Right lung (tissue), 5 donors: ENCODE data around the gene RAD51B. TPM values are rescaled to one million over a fixed set of nuclear protein-coding genes. Genes with fewer than 3 reads are reported as not detected.
"Not testable (repeated sequence)": the region's sequence is repeated elsewhere in the genome, so short reads cannot be mapped to it uniquely, and the experiment has no call there.

Source experiments
- DNase-seq, 2 donors: peaks; one replicate each; pipeline ENCODE4 v3.0.0-alpha.2; 2013
- polyA plus RNA-seq, 5 donors: library from polyadenylated mRNA; unstranded; fragments of 120-200 nt; gene quantifications; one replicate each; pipeline versions ENCODE4 v1.2.1 to v1.2.3, GENCODE V29; 2013; ENCODE audit warnings: inconsistent platforms in 1 of 5, low replicate concordance in 1 of 5; ENCODE audit not compliant: insufficient read length in 5 of 5, insufficient read depth in 1 of 5

Gene RAD51B
- polyA plus RNA-seq, 5 donors = 8.1 to 15.5 (median 11.8) TPM

DNA sequence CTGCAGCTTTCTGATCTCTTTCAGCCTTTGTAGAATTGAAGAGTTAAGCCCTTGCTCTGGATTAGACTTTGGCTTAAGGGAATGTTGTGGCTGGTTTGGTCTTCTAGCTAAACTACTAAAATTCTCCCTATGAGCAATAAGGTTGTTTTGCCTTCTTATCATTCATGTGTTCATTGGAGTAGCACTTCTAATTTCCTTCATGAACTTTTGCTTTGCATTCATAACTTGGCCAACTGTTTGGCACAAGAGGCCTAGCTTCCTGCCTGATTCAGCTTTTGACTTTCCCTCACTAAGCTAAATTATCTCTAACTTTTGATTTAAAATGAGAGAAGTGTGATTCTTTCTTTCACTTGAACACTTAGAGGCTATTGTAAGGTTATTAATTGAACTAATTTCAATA lies 384.3 kb downstream of the RAD51B start:
- DNase-seq = no peak

DNA sequence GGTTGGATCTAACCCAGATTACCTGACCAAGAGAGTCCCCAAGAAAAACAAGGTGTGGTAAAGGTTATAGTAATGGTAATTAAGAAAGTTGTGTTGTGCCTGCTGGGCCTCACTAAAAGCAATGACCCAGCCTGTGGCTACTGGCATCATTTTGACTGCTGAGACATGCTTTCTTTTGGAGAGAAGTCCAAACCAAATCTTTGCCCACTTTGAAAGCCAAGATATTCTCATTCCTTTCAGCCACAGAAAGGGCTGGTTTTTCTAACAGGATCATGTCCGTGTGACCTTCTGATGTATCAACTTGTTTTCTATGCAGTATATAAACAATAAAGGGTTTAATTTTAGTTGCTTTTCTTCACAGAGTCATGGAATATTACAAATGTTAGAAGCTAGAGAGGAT lies 388.6 kb downstream of the RAD51B start:
- DNase-seq = no peak

- DNase-seq = no peak
These were observed 389.2 kb downstream of the RAD51B start for GRCh38 chr14:68208626-68209317.

- peak in 1 of 2 donors; percentile 57 for DNase-seq
These were observed 391.2 kb downstream of the RAD51B start for GRCh38 chr14:68210729-68211299.

DNA sequence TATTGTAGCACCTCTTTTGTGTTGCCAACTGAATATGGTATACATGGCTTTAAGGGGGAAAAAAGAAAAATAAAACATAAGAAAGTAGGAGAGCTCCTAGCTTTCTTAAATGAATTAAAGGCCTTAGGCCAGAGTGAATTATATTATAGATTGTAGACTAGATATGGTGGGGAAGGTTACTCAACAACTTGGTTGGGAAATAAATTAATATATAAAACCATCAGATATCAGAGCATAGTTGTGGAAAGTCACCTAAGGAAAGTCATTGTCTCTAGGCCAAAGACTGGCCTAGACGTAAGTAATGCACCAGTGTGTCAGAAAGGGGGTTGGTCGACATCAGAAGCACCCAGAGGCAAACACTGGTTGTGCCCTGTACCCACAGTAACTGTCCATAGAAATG lies 391.8 kb downstream of the RAD51B start:
- no peak for DNase-seq

DNA sequence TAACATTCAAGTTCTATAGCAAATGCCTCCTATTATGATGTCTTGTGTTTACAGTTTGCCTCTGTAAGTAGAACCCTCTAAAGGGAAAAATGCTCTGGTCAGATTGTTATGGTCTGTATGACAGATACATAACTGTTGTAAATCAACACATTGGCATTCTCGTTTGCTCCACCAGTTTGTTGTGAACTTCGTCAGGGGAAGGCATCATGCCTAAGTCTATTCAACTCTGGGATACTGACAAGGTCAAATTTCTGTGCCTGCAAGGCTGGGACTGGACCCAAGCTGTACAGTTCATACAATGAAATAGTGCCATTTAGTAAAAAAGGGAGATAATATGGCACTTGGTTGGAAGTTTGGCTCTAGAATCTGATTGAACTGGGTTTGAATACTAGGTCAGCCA lies 392.3 kb downstream of the RAD51B start:
- DNase-seq = no peak

DNA sequence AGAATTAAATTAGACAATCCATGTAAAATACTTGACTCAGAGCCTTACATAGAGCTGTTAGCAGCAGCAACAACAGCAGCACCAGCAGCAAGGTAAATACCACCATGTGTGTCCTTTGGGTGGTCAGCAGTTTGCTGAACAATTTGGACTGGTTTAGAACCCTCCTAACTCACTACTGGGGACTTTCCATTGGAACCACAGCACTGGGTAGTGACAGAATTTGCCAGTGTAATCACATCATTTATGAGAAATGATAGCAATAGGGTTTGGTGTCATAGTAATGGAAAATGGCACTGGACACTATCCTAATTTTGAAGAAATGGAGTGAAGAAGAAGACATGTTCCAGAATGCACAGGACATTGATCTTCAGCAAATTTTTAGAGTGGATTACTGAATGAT lies 392.8 kb downstream of the RAD51B start:
- no peak for DNase-seq

DNA sequence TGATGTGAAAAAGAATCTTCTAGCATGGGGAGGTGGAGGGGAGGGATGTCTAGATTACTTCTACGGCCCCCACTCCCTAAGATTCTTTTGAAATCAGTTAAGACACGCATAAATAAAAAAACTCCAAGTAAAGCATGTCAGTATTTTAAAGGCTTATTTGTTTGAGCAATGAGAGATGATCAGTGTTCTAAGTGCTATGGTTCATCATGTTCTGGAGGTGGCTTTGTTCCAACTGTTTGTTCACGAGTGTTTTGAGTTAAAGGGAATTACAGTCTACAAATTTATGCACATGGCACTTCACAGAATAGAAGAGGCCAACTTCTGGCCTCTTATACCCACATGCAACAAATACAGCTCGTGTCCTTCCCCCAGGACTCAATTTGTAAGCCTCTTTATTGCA lies 394.9 kb downstream of the RAD51B start:
- DNase-seq = no peak

GRCh38 chr14:68215629-68216028 lies 396.1 kb downstream of the RAD51B start:
- no peak for DNase-seq

DNA sequence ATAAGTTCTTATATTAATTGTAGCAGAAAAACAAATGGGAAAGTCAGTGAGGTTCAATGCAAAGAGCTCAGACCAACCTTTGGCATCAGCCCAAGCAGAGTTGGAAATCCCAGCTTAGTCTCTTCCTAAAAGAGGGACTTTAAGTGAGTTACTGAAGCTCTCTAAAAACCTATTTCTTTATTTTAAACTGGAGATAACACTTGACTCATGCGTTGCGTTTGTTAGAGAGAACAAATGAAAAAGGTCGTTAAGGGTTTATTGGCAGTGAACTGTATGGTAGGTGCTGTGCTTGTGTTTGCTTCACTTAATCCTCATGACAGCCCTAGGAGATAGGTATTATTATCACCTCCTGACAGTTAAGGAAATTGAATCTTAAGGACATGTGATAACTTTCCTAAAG lies 396.5 kb downstream of the RAD51B start:
- no peak for DNase-seq

GRCh38 chr14:68216957-68217356 lies 397.4 kb downstream of the RAD51B start:
- DNase-seq = no peak

DNA sequence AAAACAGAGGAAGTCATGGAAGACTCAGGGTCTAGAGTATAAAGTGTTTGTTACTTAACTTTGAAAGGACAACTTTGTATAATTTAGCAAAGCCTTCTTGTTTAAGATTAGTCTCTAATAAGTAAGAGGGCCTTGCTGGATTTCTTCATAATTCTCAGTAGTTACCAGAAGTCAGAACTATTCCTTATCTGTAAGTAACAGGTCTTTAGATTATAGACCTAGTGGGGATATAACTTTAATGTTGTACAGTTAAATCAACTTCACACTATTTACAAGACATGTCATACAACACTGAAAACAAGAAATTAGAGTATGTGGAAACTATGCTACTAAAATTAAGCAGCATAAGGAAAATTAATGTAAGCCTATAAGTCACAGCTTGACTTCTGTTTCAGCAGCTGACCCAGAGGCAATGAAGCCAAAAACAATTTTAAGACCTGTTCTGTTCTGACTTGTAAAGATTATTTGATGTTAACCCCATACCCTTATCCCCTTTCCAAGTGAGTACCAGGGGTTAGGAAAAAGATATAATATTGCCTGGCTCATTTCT lies 398.3 kb downstream of the RAD51B start:
- no peak for DNase-seq

- DNase-seq = no peak
These were observed 399.8 kb downstream of the RAD51B start for GRCh38 chr14:68219407-68219806.

DNA sequence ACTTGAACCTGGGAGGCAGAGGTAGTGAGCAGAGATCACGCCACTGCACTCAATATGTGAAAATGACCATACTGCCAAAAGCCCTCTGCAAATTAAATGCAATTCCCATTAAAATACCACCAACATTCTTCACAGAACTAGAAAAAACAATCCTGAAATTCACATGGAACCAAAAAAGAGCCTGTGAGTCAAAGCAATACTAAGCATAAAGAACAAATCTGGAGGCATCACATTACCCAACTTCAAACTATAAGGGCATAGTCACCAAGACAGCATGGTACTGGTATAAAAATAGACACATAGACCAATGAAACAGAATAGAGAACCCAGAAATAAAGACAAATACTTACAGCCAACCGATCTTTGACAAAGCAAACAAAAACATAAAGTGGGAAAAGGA lies 401.5 kb downstream of the RAD51B start:
- not testable (repeated sequence) for DNase-seq

DNA sequence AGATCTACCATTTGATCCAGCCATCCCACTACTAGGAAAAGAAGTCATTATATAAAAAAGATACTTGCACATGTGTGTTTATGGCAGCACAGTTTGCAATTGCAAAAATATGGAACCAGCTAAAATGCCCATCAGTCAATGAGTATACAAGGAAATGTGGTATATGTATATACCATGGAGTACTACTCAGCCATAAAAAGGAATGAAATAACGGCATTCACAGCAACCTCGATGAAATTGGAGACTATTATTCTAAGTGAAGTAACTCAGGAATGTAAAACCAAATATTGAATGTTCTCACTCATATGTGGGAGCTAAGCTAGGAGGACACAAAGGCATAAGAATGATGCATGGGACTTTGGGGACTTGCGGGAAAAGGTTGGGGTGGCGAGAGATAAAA lies 402.6 kb downstream of the RAD51B start:
- DNase-seq = no peak

- no peak for DNase-seq
These were observed 403.1 kb downstream of the RAD51B start for GRCh38 chr14:68222726-68223125.

DNA sequence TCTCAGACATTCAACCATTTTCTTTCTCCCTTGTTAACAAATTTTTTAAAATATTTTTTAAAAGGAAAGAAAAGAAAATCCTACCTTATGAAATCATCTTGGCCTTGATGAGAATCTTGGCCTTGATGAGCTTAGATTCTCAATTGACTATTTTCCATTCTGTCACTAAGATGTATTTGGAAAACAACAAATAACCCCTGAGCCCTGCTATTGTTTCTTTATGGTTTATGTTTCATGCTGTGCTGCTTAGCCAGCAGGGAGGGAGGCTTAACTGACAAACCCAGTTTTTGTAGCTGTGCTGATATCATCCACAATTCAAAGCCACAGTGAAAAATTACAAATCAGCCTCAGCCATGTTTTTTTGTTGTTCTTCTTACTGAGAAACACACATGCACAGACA lies 404.1 kb downstream of the RAD51B start:
- no peak for DNase-seq

GRCh38 chr14:68225321-68225720 lies 405.7 kb downstream of the RAD51B start:
- DNase-seq = no peak

GRCh38 chr14:68226523-68226922 lies 406.9 kb downstream of the RAD51B start:
- DNase-seq = no peak

DNA sequence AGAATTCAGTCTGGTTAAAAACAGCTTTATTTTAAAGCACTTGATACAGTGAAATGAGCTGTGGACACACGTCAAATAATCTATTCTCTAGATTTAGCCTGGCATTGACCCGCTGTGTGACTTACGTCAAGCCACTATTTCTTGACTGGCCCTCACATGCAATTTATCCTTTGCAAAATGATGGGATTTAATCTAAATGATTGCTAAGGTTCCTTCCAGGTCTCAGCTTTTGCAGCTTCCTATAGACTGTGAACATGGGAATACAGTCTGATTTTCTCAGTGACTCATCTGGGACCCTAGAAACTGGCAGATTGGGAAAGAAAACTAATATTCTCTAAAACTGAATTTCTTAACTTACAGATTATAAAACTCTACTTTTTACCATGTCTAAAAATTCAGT lies 409.1 kb downstream of the RAD51B start:
- no peak for DNase-seq

DNA sequence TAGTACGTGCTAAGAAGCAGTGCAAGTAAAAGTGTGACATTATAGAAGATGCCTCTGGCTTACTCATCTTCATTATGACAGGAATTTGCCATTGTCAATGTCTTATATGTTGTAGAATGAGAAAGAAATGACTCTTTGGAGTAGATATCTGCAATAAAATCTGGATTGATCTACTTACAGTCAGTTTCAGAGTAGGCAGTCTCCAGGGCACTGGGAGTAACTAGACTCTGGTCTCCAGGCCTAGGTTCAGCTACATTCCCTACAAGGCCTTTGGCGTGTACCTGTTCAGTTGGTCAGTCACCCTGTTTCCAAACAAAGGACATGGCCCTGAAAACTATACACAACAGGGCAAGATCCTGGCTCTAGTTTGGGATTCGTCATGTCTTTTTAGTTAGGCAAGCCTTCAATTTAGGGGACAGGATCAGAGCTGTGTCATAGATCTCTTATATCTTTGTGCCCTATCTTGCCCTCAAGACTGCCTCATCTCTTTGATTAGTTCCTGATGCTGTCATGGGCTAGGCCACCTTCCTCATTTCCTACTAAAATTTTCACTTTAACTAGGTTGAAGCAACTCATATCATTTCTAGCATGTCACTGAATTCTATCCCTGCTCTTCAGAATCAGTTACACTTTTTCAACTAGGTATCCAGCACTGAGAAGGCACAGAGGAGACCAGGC lies 410.0 kb downstream of the RAD51B start:
- DNase-seq = no peak

DNA sequence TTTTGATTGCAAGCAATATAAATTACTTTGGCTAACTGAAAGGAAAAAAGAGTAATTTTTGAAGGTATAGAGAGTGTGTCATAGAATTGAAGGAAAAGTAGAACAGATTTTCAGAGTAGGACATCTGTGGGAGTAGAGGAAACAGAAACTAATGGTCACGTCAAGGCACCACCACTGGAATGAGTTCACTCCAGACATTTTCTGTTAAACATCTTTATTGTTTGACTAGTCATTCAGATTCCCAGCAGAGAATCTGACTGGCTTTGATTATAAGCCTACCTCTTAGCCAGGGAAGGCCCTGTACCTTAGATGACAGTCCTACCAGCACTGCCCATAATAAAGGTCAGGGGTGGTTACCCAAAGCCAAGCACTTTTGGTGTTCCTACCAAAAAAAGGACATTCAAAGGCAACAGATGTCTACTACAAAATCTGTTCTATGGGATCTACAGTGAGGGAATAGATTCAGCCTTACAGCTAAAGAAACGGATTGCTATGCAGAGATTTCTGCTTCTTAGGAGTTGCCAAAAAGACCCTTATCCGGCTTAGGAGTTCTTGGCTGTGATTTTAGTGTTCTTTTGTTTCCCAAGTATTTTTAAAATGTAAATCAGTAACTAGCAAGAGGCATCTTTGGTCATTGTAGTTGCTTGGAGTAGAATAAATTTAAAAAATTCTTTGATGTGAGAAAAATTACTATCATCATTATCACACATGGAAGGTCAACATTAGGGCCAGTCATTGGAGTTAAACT lies 410.8 kb downstream of the RAD51B start:
- DNase-seq = no peak
